GM19395 (cell line): ENCODE data around the gene ASB12.

Source experiments
- ATAC-seq: cut with Tn5 transposase; IDR thresholded peaks from one replicate; pipeline ENCODE4 v1.9.1; 2021; ENCODE audit warnings: mild to moderate bottlenecking, moderate library complexity; ENCODE audit not compliant: unreplicated experiment

ASB12 gene

DNA sequence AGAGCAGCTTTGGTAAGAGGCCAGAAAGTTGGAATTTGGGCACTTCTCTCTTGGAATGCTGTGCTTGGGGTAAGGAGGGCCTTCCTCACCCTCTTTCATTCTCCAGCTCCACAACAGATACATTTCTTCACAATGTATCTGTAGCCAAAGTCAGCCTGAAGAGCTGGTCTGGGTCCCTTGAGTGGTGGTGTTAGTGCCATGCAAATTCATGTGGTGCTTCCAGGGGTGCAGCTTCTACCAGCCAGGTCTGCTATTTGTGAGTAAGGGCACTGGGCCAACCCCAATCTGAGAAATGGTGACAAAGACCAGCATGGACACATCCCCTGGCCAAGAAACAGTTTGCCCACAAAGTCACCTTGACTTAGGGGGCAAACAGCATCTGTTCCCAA, 42.7 kb downstream of the ASB12 start:
- ATAC-seq, result no peak

- ATAC-seq, result no peak
Measured at GRCh38 chrX:64186974-64187761, 43.2 kb downstream of the ASB12 start.

GRCh38 chrX:64184396-64184795, 46.0 kb downstream of the ASB12 start:
- ATAC-seq, result no peak

DNA sequence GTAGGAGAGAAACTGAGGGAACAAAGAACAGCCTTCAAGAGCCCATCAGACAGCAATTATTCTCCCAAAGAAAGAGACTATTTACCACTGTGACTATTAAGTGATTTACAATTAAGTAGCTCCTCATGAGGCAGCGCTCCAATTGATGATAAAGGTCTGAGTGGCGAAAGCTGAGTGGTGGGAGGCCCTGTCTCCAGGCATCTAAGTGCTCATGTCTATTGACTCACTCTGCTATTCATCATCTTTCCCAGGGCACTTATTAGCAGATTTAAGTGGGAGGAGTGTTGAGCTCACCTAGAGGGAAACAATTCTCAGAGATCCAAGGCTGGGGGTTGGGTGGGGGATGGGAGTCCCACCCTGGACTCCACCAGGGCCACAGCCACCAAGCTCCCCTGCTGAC, 48.2 kb downstream of the ASB12 start:
- ATAC-seq, result no peak

- no peak for ATAC-seq
Measured at GRCh38 chrX:64176876-64177275, 53.5 kb downstream of the ASB12 start.
